ENCODE measurements around the gene OR2AK2. TPM values are rescaled to one million over a fixed set of nuclear protein-coding genes. Genes with fewer than 3 reads are reported as not detected.

OR2AK2 gene
- total RNA-seq, 1 donor from 2014 or later: not detected

DNA sequence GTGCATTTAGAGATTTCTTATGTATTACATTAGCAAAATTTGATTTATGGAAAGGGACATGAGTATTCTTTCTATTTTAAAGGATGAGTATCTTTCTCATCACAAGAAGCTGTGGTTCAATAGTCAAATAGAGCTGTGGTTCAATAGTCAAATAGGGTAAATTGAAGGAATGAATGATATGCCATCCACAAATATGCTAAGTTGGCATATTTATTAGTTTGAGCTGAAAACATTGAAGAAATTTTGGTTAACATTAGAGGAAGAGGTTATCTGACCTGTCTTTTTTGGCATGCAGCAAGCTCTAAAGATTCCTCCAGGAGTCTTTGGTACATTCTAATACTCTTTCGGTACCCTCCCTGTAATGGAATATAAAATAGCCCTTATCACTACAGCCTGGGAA lies 11.6 kb upstream of the OR2AK2 start:
- Histone ChIP-seq H3K9ac (ENCODE audit: low read depth in 1 of 3, low read length in 3 of 3) (no peak overlapping the region), H3K36me3 (ENCODE audit: control insufficient read depth in 3 of 3, insufficient read depth in 3 of 3, low read length in 3 of 3) (no peaks in the 10 kb centered on the region), H3K27ac (ENCODE audit: low read depth, low read length) (no peak overlapping the region), H3K4me3 (ENCODE audit: low read length in 3 of 3) (no peak overlapping the region), H3K27me3 (ENCODE audit: control insufficient read depth in 3 of 3, insufficient read depth in 3 of 3, low read length in 3 of 3) (no peaks in the 10 kb centered on the region), H3K9me3 (ENCODE audit: control insufficient read depth in 3 of 3, low read length in 3 of 3) (no peaks in the 10 kb centered on the region), H3K4me1 (ENCODE audit: control insufficient read depth in 3 of 3, insufficient read depth in 3 of 3, low read length in 3 of 3) (no peaks in the 10 kb centered on the region)

DNA sequence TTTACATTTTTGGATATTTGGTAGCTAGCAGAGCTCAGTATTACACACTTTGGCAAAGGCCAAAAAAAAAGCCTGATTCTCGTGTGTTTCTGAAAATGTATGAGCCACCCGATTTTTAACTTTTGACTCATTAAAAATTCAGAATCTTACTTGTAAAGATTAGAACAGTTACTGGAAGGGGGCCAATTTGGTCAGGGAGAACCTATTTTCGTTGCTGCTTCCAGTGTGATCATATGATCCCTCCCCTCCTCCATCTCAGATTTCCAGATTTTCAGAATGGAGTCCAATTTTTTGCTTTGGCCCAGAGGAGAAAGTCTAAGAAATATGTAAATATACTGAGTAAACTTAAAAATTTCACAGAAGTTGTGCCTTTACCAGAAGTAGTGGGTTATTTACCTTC lies 3.2 kb upstream of the OR2AK2 start:
- no peaks in the 10 kb centered on the region for H3K36me3 ChIP-seq (ENCODE audit: control insufficient read depth in 3 of 3, insufficient read depth in 3 of 3, low read length in 3 of 3)
- no peak overlapping the region for H3K4me3 ChIP-seq (ENCODE audit: low read length in 3 of 3)
- no peaks in the 10 kb centered on the region for H3K27me3 ChIP-seq (ENCODE audit: control insufficient read depth in 3 of 3, insufficient read depth in 3 of 3, low read length in 3 of 3)
- no peak overlapping the region for H3K9ac ChIP-seq (ENCODE audit: low read depth in 1 of 3, low read length in 3 of 3)
- no peaks in the 10 kb centered on the region for H3K4me1 ChIP-seq (ENCODE audit: control insufficient read depth in 3 of 3, insufficient read depth in 3 of 3, low read length in 3 of 3)
- H3K9me3 ChIP-seq (ENCODE audit: control insufficient read depth in 3 of 3, low read length in 3 of 3): no peaks in the 10 kb centered on the region
- H3K27ac ChIP-seq (ENCODE audit: low read depth, low read length): no peak overlapping the region

DNA sequence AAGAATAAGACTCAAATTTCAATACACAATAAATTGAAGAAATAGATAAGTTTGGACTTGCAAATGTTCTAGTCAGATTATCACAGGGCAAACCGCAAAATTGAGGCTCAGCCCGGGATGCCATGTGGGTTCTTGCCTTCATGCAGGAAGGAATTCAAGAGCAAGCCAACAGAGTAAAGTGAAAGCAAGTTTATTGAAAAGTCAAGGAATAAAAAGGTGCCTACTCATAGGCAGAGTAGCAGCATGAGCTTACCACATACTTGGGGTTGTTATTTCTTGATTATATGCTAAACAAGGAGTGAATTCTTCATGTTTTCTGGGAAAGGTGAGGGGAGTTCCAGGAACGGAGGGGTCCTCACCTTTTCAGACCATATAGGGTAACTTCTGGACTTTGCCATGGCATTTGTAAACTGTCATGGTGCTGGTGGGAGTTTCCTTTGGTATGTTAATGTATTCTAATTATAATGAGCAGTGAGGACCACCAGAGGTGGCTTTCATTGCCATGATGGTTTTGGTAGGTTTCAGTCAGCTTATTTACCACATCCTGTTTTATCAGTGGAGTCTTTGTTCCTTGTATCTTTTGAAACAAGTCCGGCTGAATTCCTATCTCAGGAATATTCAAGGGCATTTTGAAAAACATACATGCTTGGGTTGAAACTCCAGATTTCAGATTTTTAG lies 2.0 kb upstream of the OR2AK2 start:
- no peak overlapping the region for H3K27ac ChIP-seq (ENCODE audit: low read depth, low read length)
- no peaks in the 10 kb centered on the region for H3K9me3 ChIP-seq (ENCODE audit: control insufficient read depth in 3 of 3, low read length in 3 of 3)
- H3K27me3 ChIP-seq (ENCODE audit: control insufficient read depth in 3 of 3, insufficient read depth in 3 of 3, low read length in 3 of 3): no peaks in the 10 kb centered on the region
- no peaks in the 10 kb centered on the region for H3K4me1 ChIP-seq (ENCODE audit: control insufficient read depth in 3 of 3, insufficient read depth in 3 of 3, low read length in 3 of 3)
- H3K36me3 ChIP-seq (ENCODE audit: control insufficient read depth in 3 of 3, insufficient read depth in 3 of 3, low read length in 3 of 3): no peaks in the 10 kb centered on the region
- H3K4me3 ChIP-seq (ENCODE audit: low read length in 3 of 3): no peak overlapping the region
- H3K9ac ChIP-seq (ENCODE audit: low read depth in 1 of 3, low read length in 3 of 3): no peak overlapping the region

DNA sequence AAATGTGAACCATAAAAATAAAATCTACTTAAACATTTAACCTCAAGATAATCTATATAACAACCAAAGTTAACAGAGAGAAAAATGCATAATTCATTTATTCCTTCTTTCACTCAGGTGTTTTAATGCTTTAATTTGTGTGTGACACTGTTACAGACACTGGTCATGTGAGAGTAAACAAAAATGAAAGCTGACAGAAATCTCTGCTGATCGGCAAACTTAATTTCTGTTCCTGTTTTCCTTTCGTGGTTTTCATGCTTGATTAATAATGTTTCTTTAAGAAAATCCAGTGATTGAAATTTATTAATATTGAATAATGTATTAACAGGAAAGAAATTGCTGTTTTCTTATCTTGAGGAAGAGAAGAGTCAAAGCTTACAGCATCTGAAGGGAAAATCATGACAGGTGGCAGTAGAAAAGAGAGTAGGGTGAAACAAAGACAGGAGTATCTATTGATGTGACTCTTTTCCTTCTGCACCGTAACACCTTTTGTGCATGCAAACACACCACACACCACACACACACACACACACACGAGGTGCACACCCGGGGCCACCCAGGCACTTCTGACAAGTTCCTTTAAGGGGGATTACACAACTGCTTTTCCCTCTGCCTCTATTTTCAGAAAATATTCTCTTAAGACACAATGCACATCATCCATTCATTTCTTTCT lies 1.6 kb downstream of the OR2AK2 start:
- Histone ChIP-seq H3K27ac (ENCODE audit: low read depth, low read length) (no peak overlapping the region), H3K4me3 (ENCODE audit: low read length in 3 of 3) (no peak overlapping the region), H3K27me3 (ENCODE audit: control insufficient read depth in 3 of 3, insufficient read depth in 3 of 3, low read length in 3 of 3) (no peaks in the 10 kb centered on the region), H3K9ac (ENCODE audit: low read depth in 1 of 3, low read length in 3 of 3) (no peak overlapping the region), H3K36me3 (ENCODE audit: control insufficient read depth in 3 of 3, insufficient read depth in 3 of 3, low read length in 3 of 3) (no peaks in the 10 kb centered on the region), H3K9me3 (ENCODE audit: control insufficient read depth in 3 of 3, low read length in 3 of 3) (no peaks in the 10 kb centered on the region), H3K4me1 (ENCODE audit: control insufficient read depth in 3 of 3, insufficient read depth in 3 of 3, low read length in 3 of 3) (no peaks in the 10 kb centered on the region)

GRCh38 chr1:247992986-247993385 lies 28.0 kb downstream of the OR2AK2 start:
- Histone ChIP-seq H3K36me3 (ENCODE audit: control insufficient read depth in 3 of 3, insufficient read depth in 3 of 3, low read length in 3 of 3) (no peaks in the 10 kb centered on the region), H3K4me1 (ENCODE audit: control insufficient read depth in 3 of 3, insufficient read depth in 3 of 3, low read length in 3 of 3) (no peaks in the 10 kb centered on the region), H3K27ac (ENCODE audit: low read depth, low read length) (no peak overlapping the region), H3K9ac (ENCODE audit: low read depth in 1 of 3, low read length in 3 of 3) (no peak overlapping the region), H3K9me3 (ENCODE audit: control insufficient read depth in 3 of 3, low read length in 3 of 3) (peaks cover 0 to 3% (median 0%) of the 10 kb centered on the region in 3 donors), H3K4me3 (ENCODE audit: low read length in 3 of 3) (no peak overlapping the region), H3K27me3 (ENCODE audit: control insufficient read depth in 3 of 3, insufficient read depth in 3 of 3, low read length in 3 of 3) (no peaks in the 10 kb centered on the region)

DNA sequence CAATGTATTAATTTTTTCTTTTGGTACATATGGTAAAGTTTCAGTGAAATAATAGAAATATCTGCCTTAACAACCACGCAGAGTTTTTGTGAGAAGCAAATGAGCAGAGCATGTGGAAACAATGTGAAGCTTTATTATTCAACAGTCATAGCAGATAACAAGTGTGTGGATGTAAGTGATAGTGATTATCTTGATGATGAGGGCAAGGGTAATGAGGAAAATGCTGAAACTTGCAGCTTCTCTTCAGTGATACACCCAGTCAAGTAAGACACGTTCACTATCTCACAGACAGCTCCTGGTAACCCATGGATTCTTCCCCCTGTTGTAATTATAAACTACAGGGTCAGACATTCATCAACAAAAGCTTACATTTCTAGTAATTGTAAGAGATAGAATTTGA lies 33.8 kb downstream of the OR2AK2 start:
- Histone ChIP-seq H3K27me3 (ENCODE audit: control insufficient read depth in 3 of 3, insufficient read depth in 3 of 3, low read length in 3 of 3) (no peaks in the 10 kb centered on the region), H3K4me3 (ENCODE audit: low read length in 3 of 3) (no peak overlapping the region), H3K36me3 (ENCODE audit: control insufficient read depth in 3 of 3, insufficient read depth in 3 of 3, low read length in 3 of 3) (no peaks in the 10 kb centered on the region), H3K27ac (ENCODE audit: low read depth, low read length) (no peak overlapping the region), H3K4me1 (ENCODE audit: control insufficient read depth in 3 of 3, insufficient read depth in 3 of 3, low read length in 3 of 3) (no peaks in the 10 kb centered on the region), H3K9me3 (ENCODE audit: control insufficient read depth in 3 of 3, low read length in 3 of 3) (no peaks in the 10 kb centered on the region), H3K9ac (ENCODE audit: low read depth in 1 of 3, low read length in 3 of 3) (no peak overlapping the region)

DNA sequence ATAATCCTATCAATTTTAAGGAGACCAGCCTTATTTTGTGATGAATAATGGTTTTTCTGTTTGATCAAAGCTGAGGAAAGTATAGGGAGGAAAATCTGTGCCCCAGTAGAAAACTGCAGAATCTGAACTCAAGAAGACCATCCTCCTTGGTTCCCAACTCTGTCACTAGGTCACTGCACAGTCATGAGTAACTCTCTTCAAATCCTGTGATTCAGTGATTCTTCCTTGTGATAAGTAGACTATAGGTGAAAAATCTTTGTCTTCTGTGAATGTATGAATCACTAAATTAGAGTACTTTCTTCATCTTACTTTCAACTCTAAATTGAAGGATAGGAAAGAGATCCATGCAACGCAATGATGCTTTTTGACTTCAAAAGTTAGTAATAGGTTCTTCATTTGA lies 35.1 kb downstream of the OR2AK2 start:
- Histone ChIP-seq H3K36me3 (ENCODE audit: control insufficient read depth in 3 of 3, insufficient read depth in 3 of 3, low read length in 3 of 3) (no peaks in the 10 kb centered on the region), H3K9ac (ENCODE audit: low read depth in 1 of 3, low read length in 3 of 3) (no peak overlapping the region), H3K9me3 (ENCODE audit: control insufficient read depth in 3 of 3, low read length in 3 of 3) (no peaks in the 10 kb centered on the region), H3K4me1 (ENCODE audit: control insufficient read depth in 3 of 3, insufficient read depth in 3 of 3, low read length in 3 of 3) (no peaks in the 10 kb centered on the region), H3K4me3 (ENCODE audit: low read length in 3 of 3) (no peak overlapping the region), H3K27ac (ENCODE audit: low read depth, low read length) (no peak overlapping the region), H3K27me3 (ENCODE audit: control insufficient read depth in 3 of 3, insufficient read depth in 3 of 3, low read length in 3 of 3) (no peaks in the 10 kb centered on the region)

GRCh38 chr1:248007778-248008177 lies 42.7 kb downstream of the OR2AK2 start:
- Histone ChIP-seq H3K9ac (ENCODE audit: low read depth in 1 of 3, low read length in 3 of 3) (no peak overlapping the region), H3K27me3 (ENCODE audit: control insufficient read depth in 3 of 3, insufficient read depth in 3 of 3, low read length in 3 of 3) (no peaks in the 10 kb centered on the region), H3K4me3 (ENCODE audit: low read length in 3 of 3) (no peak overlapping the region), H3K27ac (ENCODE audit: low read depth, low read length) (no peak overlapping the region), H3K9me3 (ENCODE audit: control insufficient read depth in 3 of 3, low read length in 3 of 3) (peaks cover 0 to 5% (median 2%) of the 10 kb centered on the region in 3 donors), H3K4me1 (ENCODE audit: control insufficient read depth in 3 of 3, insufficient read depth in 3 of 3, low read length in 3 of 3) (no peaks in the 10 kb centered on the region), H3K36me3 (ENCODE audit: control insufficient read depth in 3 of 3, insufficient read depth in 3 of 3, low read length in 3 of 3) (no peaks in the 10 kb centered on the region)

DNA sequence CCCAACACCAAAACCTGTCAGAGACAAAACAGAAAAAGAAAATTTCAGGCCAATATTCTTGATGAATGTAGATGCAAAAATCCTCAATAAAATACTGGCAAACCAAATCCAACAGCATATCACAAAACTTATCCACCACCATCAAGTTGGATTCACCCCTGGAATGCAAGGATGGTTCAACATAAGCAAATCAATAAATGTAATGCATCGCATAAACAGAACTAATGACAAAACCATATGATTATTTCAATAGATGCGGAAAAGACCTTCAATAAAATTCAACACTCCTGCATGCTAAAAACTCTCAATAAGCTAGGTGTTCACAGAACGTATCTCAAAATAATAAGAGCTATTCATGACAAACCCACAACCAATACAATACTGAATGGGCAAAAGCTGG lies 44.6 kb downstream of the OR2AK2 start:
- Histone ChIP-seq H3K36me3 (ENCODE audit: control insufficient read depth in 3 of 3, insufficient read depth in 3 of 3, low read length in 3 of 3) (no peaks in the 10 kb centered on the region), H3K27me3 (ENCODE audit: control insufficient read depth in 3 of 3, insufficient read depth in 3 of 3, low read length in 3 of 3) (no peaks in the 10 kb centered on the region), H3K4me1 (ENCODE audit: control insufficient read depth in 3 of 3, insufficient read depth in 3 of 3, low read length in 3 of 3) (no peaks in the 10 kb centered on the region), H3K9ac (ENCODE audit: low read depth in 1 of 3, low read length in 3 of 3) (no peak overlapping the region), H3K9me3 (ENCODE audit: control insufficient read depth in 3 of 3, low read length in 3 of 3) (peaks cover 2 to 5% (median 2%) of the 10 kb centered on the region in 3 donors), H3K4me3 (ENCODE audit: low read length in 3 of 3) (no peak overlapping the region), H3K27ac (ENCODE audit: low read depth, low read length) (no peak overlapping the region)

DNA sequence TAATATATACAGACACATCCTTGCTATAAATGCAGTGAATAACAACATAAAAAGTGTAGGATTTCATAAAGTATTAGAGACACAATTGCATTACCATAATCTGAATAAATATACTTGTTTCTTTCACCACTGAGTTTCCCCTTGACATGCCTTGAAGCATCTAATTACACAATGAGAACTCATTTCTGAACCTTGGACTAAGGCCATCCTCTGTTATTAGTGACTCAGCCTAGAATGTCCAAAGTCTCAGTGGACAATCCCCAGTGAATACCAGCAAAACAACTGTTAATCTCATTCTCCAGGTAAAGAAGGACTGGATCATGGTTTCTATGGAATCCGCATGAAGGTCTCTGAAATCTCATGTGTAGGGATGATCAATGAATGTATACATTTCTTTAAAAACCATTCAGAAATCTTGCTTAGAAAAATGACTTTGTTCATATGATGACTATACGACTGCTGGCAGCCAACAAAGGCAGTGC lies 48.2 kb downstream of the OR2AK2 start, which contains the start of gene OR2L5:
OR2L5 (plus strand) TSS at position 432 of the 482 bp plus-strand sequence. CDS start 8,288 bp downstream, outside the sequence.
- Histone ChIP-seq H3K27ac (ENCODE audit: low read depth, low read length) (no peak within 1 kb of the TSS), H3K27me3 (ENCODE audit: control insufficient read depth in 3 of 3, insufficient read depth in 3 of 3, low read length in 3 of 3) (no peaks in the 10 kb centered on the region), H3K36me3 (ENCODE audit: control insufficient read depth in 3 of 3, insufficient read depth in 3 of 3, low read length in 3 of 3) (no peaks in the 10 kb centered on the region), H3K4me3 (ENCODE audit: low read length in 3 of 3) (no peak within 1 kb of the TSS), H3K4me1 (ENCODE audit: control insufficient read depth in 3 of 3, insufficient read depth in 3 of 3, low read length in 3 of 3) (no peaks in the 10 kb centered on the region), H3K9me3 (ENCODE audit: control insufficient read depth in 3 of 3, low read length in 3 of 3) (peaks cover 0 to 3% (median 0%) of the 10 kb centered on the region in 3 donors), H3K9ac (ENCODE audit: low read depth in 1 of 3, low read length in 3 of 3) (no peak within 1 kb of the TSS)
